MCF 10A (cell line): ENCODE measurements around the gene TNIK. TPM values are rescaled to one million over a fixed set of nuclear protein-coding genes. Genes with fewer than 3 reads are reported as not detected.
"Not testable (repeated sequence)": the region's sequence is repeated elsewhere in the genome, so short reads cannot be mapped to it uniquely, and the experiment has no call there.

Experiments used
- BruUV-seq: library from RNA; stranded (reverse); fragments of 400-500 nt; replicated peaks from 2 replicates; lab custom pipeline; 2021; lab: Mats Ljungman, UMichigan
- CTCF ChIA-PET: fragments of 300-600 bp; sonication (Branson Sonifier 250); formaldehyde crosslinking; extraction: SDS; loops from one replicate; lab custom pipeline; 2021; ENCODE audit warnings: antibody characterized with exemption, inconsistent platforms; lab: Yijun Ruan, JAX
- POLR2A ChIA-PET: fragments of 300-600, 350-650 bp; sonication (Branson Sonifier 250); formaldehyde crosslinking; extraction: SDS; loops from one replicate; lab custom pipeline; 2020; ENCODE audit warnings: antibody characterized with exemption, inconsistent platforms; lab: Yijun Ruan, JAX
- DNase-seq: peaks from one replicate; pipeline ENCODE4 v3.0.0-alpha.2; 2018; ENCODE audit not compliant: unreplicated experiment
- H3K27ac Mint-ChIP-seq: one replicate; pipeline ENCODE4 v1.8.0; 2022; ENCODE audit warnings: mild to moderate bottlenecking, low read depth, mixed read lengths; ENCODE audit not compliant: unreplicated experiment
- H3K27me3 Mint-ChIP-seq: one replicate; pipeline ENCODE4 v1.8.0; 2022; ENCODE audit warnings: mixed read lengths; ENCODE audit not compliant: insufficient read depth, unreplicated experiment
- H3K36me3 Mint-ChIP-seq: one replicate; pipeline ENCODE4 v1.8.0; 2022; ENCODE audit warnings: mild to moderate bottlenecking, moderate library complexity, mixed read lengths; ENCODE audit not compliant: insufficient read depth, unreplicated experiment
- H3K4me1 Mint-ChIP-seq: one replicate; pipeline ENCODE4 v1.8.0; 2022; ENCODE audit warnings: mixed read lengths; ENCODE audit not compliant: insufficient read depth, unreplicated experiment
- H3K4me3 Mint-ChIP-seq: one replicate; pipeline ENCODE4 v1.8.0; 2022; ENCODE audit warnings: mild to moderate bottlenecking, moderate library complexity, mixed read lengths; ENCODE audit not compliant: unreplicated experiment
- H3K9me3 Mint-ChIP-seq: one replicate; pipeline ENCODE4 v1.8.0; 2022; ENCODE audit warnings: mixed read lengths; ENCODE audit not compliant: unreplicated experiment
- CTCF ChIP-seq: fragments of 200-600 bp; IDR thresholded peaks from one replicate; pipeline ENCODE4 v1.8.0; 2022; ENCODE audit warnings: antibody characterized with exemption, mild to moderate bottlenecking; ENCODE audit not compliant: unreplicated experiment
- intact Hi-C: fragments of 100-400 bp; cut with micrococcal nuclease; formaldehyde crosslinking; loops from 2 replicates; pipeline ENCODE4 v1.14.1; 2022
- total RNA-seq: library from RNA; stranded (reverse); gene quantifications from 2 replicates; pipeline ENCODE4 v1.2.3, GENCODE V29; 2022

Gene TNIK
- total RNA-seq, 1 experiment from 2014 or later = 3.4 TPM

DNA sequence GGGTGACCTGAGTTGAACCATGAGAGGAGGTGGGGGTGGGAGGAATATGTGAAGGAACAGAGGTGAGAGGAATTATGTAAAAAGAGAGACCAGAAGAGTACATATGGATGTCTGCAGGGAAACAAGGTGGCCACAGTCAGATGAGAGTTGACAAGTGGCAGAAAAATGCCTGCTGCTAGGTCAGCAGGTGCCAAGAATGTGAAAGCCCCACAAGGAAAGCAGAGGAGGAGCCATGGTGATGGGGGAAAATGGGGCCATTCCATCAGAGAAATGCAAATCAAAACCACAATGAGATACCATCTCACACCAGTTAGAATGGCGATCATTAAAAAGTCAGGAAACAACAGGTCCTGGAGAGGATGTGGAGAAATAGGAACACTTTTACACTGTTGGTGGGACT is 156.2 kb downstream of the TNIK start:
- H3K27me3 Mint-ChIP-seq, CTCF ChIA-PET, H3K4me3 Mint-ChIP-seq, DNase-seq, H3K36me3 Mint-ChIP-seq, H3K9me3 Mint-ChIP-seq, H3K27ac Mint-ChIP-seq, BruUV-seq, intact Hi-C loops: not testable (repeated sequence)
- H3K4me1 Mint-ChIP-seq = peaks cover 17% of the 10 kb centered on the region
- POLR2A ChIA-PET = interaction anchor here (0.6 kb wide), 1 partner anchor 45 kb away, joined by 3 read pairs; no protein-coding TSS in a partner anchor

DNA sequence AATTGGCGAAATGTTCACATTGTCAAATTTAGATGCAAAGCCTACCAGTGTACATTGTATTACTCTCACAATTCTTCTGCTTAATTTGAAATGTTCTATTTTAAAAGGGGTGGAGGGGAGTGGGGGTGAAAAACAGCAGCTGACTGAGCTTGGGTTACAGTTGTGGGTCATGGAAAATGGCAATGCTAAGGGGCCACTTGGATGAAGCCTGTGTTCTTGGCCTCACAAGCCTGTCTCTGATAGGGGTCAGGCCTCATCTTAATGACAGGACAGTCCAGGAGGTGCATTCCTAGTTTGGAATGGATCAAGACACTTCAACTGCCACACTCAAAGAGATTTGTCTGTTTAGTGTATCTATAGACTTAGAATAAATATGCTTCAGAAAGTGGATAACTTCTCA is 158.2 kb downstream of the TNIK start:
- BruUV-seq = no TSS peak
- Mint-ChIP-seq H3K4me1 (peaks cover 16% of the 10 kb centered on the region), H3K36me3 (peaks cover 6% of the 10 kb centered on the region), H3K4me3 (no peak overlapping the region), H3K27me3 (no peaks in the 10 kb centered on the region), H3K9me3 (peaks cover 6% of the 10 kb centered on the region), H3K27ac (no peak overlapping the region)
- CTCF ChIA-PET = no interaction called here
- TF ChIP-seq CTCF = no peak
- DNase-seq = no peak
- intact Hi-C loops = no loop called here
- POLR2A ChIA-PET = interaction anchor here (0.7 kb wide), 1 partner anchor 159 kb away, joined by 3 read pairs; the partner anchor contains the start of gene TNIK

DNA sequence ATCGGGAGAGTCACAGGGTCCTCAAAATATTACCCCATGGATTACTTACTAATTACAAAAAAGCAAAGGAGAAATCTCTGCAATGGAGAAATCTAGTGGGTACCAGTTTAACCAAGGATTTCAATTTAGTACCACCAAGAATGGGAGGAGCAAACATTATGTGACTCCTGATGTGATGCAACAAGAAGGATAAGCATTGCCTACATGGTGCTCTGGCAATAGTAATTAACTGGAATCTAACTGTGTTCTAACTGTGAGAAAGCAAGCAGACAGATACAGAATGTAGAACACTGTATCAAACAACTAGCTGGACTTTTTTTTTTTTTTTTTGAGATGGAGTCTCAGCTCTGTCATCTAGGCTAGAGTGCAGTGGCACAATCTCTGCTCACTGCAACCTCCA is 159.2 kb downstream of the TNIK start:
- peaks cover 6% of the 10 kb centered on the region for H3K36me3 Mint-ChIP-seq
- no peak overlapping the region for H3K4me3 Mint-ChIP-seq
- H3K4me1 Mint-ChIP-seq = peaks cover 9% of the 10 kb centered on the region
- intact Hi-C loops = no loop called here
- peaks cover 6% of the 10 kb centered on the region for H3K9me3 Mint-ChIP-seq
- ChIA-PET CTCF (interaction anchor here (0.6 kb wide), 1 partner anchor 338 kb away, joined by 3 read pairs; no protein-coding TSS in a partner anchor), POLR2A (no interaction called here)
- TF ChIP-seq CTCF = no peak
- no peak for DNase-seq
- no TSS peak for BruUV-seq
- H3K27me3 Mint-ChIP-seq = no peaks in the 10 kb centered on the region
- H3K27ac Mint-ChIP-seq = no peak overlapping the region

DNA sequence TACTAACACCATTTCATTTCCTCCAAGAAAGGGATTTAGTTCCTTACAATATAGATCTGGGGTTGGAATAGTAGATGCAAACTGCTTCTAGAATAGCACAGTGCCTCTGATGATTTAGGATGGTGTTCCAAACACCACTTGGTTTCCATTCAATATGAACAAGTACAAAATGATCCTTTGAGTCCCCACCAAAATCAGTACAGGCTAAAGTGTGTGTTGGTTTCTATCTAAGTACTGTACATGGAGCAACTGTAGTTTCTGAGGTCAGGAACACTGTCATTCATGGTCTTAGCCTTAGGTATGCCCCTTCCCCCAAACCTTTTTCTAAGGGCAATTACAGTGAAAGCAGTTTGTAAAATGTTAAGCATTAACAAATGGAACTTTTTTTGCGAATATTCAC is 162.3 kb downstream of the TNIK start:
- DNase-seq = no peak
- no peaks in the 10 kb centered on the region for H3K9me3 Mint-ChIP-seq
- no peaks in the 10 kb centered on the region for H3K4me1 Mint-ChIP-seq
- no peak for TF ChIP-seq CTCF
- H3K4me3 Mint-ChIP-seq = no peak overlapping the region
- BruUV-seq = no TSS peak
- intact Hi-C loops = no loop called here
- ChIA-PET POLR2A (interaction anchor here (0.7 kb wide), 1 partner anchor 92 kb away, joined by 3 read pairs; no protein-coding TSS in a partner anchor), CTCF (no interaction called here)
- no peaks in the 10 kb centered on the region for H3K27me3 Mint-ChIP-seq
- peaks cover 6% of the 10 kb centered on the region for H3K36me3 Mint-ChIP-seq
- H3K27ac Mint-ChIP-seq = no peak overlapping the region

- no peaks in the 10 kb centered on the region for H3K4me1 Mint-ChIP-seq
- CTCF ChIA-PET = interaction anchor here (0.6 kb wide), 1 partner anchor 91 kb away, joined by 3 read pairs; no protein-coding TSS in a partner anchor
These were observed 163.0 kb downstream of the TNIK start for GRCh38 chr3:171297207-171297606.

More at GRCh38 chr3:171297207-171297606, 163.0 kb downstream of the TNIK start:
- peaks cover 6% of the 10 kb centered on the region for H3K36me3 Mint-ChIP-seq
- no peak for TF ChIP-seq CTCF
- POLR2A ChIA-PET = interaction anchor here (0.5 to 1.0 kb wide), 3 partner anchors 10 to 518 kb away, joined by 3 read pairs; no protein-coding TSS in a partner anchor
- intact Hi-C loops = no loop called here
- H3K4me3 Mint-ChIP-seq = no peak overlapping the region
- DNase-seq = no peak
- no peaks in the 10 kb centered on the region for H3K27me3 Mint-ChIP-seq
- no TSS peak for BruUV-seq
- no peak overlapping the region for H3K27ac Mint-ChIP-seq
- H3K9me3 Mint-ChIP-seq = no peaks in the 10 kb centered on the region
